Upper lobe of right lung (tissue), 1 donor: ENCODE data around the gene HNRNPAB. TPM values are rescaled to one million over a fixed set of nuclear protein-coding genes. Genes with fewer than 3 reads are reported as not detected.
A peak's percentile ranks its signal among the peaks of the same experiment; 100 is the strongest.
"Not testable (repeated sequence)": the region's sequence is repeated elsewhere in the genome, so short reads cannot be mapped to it uniquely, and the experiment has no call there.

ENCODE experiments used
- ATAC-seq: fragments of 200-7000 bp; cut with Tn5 transposase; one replicate; pipeline ENCODE4 v1.9.1; 2020; ENCODE audit warnings: mild to moderate bottlenecking, moderate library complexity
- DNase-seq: peaks from one replicate; pipeline ENCODE4 v3.0.0-alpha.2; 2020
- H3K27ac ChIP-seq: fragments of 200-600 bp; one replicate; pipeline ENCODE4 v1.8.0; 2022
- H3K27me3 ChIP-seq: fragments of 200-600 bp; one replicate; pipeline ENCODE4 v1.8.0; 2022; ENCODE audit warnings: mild to moderate bottlenecking
- H3K36me3 ChIP-seq: fragments of 200-600 bp; one replicate; pipeline ENCODE4 v1.8.0; 2022
- H3K4me1 ChIP-seq: fragments of 200-600 bp; one replicate; pipeline ENCODE4 v1.8.0; 2022
- H3K4me3 ChIP-seq: fragments of 200-600 bp; one replicate; pipeline ENCODE4 v1.8.0; 2022; ENCODE audit warnings: mild to moderate bottlenecking
- H3K9me3 ChIP-seq: fragments of 200-600 bp; one replicate; pipeline ENCODE4 v1.8.0; 2022
- intact Hi-C: fragments of 100-400 bp; cut with DNase I; formaldehyde crosslinking; loops from one replicate; pipeline ENCODE4 v1.11.0; 2022
- total RNA-seq: library from RNA; stranded (reverse); fragmentation: NEBNext Ultra II Directional; extraction: Animal tissue kit (Norgen Biotek cat#: 25700); gene quantifications from one replicate; pipeline ENCODE4 v1.2.1, GENCODE V29; 2021
- TF ChIP-seq, protein P1 (sequence below): fragments of 200-600 bp; IDR thresholded peaks from one replicate; pipeline ENCODE4 v1.8.0; 2022; ENCODE audit warnings: antibody characterized with exemption
- donor health status: DM: no; HTN: yes; CAD: no; lungs with severe emphysema.

HNRNPAB gene
- total RNA-seq, 1 donor from 2014 or later: 116 TPM

DNA sequence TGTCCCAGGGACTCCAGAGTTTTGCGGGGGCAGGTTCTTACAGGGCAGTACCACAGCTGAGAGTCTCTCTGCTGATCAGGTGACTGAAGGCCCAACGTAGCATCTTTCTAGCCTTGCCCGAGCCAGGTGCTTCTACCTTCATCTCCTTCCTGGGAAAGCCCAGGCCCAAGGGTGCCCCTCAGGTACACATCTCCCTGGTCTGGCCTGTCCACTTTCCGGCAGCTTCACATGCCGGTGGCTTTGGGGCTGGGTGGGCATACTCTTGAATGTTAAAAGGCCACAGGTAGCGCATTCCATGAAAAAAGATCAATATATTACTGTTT lies 33.9 kb downstream of the HNRNPAB start:
- Histone ChIP-seq H3K4me3 (no peak overlapping the region), H3K4me1 (peaks cover 59% of the 10 kb centered on the region), H3K9me3 (no peaks in the 10 kb centered on the region), H3K27me3 (no peaks in the 10 kb centered on the region), H3K27ac (no peak overlapping the region), H3K36me3 (no peaks in the 10 kb centered on the region)
- DNase-seq (no peak), ATAC-seq (no peak)
- intact Hi-C loops: no loop called here
- TF ChIP-seq, protein P1, sequence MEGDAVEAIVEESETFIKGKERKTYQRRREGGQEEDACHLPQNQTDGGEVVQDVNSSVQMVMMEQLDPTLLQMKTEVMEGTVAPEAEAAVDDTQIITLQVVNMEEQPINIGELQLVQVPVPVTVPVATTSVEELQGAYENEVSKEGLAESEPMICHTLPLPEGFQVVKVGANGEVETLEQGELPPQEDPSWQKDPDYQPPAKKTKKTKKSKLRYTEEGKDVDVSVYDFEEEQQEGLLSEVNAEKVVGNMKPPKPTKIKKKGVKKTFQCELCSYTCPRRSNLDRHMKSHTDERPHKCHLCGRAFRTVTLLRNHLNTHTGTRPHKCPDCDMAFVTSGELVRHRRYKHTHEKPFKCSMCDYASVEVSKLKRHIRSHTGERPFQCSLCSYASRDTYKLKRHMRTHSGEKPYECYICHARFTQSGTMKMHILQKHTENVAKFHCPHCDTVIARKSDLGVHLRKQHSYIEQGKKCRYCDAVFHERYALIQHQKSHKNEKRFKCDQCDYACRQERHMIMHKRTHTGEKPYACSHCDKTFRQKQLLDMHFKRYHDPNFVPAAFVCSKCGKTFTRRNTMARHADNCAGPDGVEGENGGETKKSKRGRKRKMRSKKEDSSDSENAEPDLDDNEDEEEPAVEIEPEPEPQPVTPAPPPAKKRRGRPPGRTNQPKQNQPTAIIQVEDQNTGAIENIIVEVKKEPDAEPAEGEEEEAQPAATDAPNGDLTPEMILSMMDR: no peak

DNA sequence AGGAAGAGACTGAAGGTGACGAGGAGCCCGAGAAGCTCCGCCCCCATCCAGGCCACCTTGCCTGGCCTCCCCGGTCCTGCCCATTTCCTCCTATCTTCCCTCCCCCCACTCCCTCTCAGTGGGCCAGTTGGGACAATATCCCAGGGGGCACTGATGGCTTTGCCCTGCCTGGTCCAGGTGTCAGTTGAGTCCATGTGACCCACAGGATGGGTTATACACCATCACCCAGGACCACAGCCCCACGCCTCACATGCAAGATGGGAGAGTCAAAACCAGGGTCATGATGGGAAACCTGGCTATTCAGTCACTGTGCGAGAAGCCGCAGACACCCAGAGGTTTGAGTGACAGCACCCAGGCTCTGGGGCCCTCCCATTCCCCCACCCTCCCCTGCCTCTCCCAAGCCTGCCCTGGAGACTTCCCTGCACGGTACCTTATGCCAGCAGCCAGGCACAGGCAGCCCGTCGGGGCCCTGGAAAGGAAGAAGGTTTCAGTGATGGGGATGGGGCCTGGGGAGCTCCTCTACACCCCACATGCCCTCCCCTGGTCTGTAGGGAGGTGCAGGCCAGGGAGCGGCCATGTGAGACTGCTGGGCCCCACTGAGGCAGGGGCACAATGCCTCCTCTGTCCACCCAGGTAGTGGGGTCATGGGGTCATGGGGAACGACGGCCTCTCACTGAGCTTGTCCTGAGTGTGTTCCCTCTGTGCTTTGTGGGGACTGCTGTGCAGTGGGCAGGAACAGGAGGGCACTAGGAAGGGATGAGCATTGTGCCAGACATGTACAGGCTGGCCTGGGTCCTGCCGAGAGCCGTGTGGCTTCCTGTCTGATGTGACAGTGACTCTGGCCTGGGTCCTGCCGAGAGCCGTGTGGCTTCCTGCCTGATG lies 34.6 kb downstream of the HNRNPAB start:
- no peak for ATAC-seq

DNA sequence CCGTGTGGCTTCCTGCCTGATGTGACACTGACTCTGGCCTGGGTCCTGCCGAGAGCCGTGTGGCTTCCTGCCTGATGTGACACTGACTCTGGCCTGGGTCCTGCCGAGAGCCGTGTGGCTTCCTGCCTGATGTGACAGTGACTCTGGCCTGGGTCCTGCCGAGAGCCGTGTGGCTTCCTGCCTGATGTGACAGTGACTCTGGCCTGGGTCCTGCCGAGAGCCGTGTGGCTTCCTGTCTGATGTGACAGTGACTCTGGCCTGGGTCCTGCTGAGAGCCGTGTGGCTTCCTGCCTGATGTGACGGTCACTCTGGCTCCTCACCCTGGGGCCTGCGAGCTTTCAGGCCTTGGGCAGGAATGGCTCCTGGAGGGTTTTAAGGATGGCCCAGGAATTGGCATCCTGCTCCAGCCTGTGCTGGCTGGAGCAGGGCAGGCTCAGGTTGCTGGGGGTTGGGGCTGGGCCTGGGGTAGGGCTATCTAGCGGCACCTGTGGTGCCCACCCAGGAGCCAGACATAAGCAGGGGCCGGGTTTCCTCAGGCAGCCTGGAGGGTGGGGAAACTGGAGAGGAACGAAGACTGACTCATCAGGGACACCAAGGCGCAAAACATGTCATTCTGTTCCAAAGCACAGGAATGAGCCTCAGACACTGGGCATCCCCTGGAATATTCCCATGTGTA lies 35.4 kb downstream of the HNRNPAB start:
- peaks cover 54% of the 10 kb centered on the region for H3K4me1 ChIP-seq
- ATAC-seq, H3K4me3 ChIP-seq, DNase-seq, H3K9me3 ChIP-seq, intact Hi-C loops, H3K36me3 ChIP-seq, H3K27me3 ChIP-seq: not testable (repeated sequence)
- H3K27ac ChIP-seq: peak overlapping the region; percentile 51

More for the DNA sequence above, 34.6 kb downstream of the HNRNPAB start:
- TF ChIP-seq, protein P1: no peak
- Histone ChIP-seq H3K4me1 (peaks cover 59% of the 10 kb centered on the region), H3K27ac (peak overlapping the region; percentile 55), H3K36me3 (no peaks in the 10 kb centered on the region), H3K4me3 (no peak overlapping the region), H3K9me3 (no peaks in the 10 kb centered on the region), H3K27me3 (no peaks in the 10 kb centered on the region)
- intact Hi-C loops: no loop called here
- no peak for DNase-seq

DNA sequence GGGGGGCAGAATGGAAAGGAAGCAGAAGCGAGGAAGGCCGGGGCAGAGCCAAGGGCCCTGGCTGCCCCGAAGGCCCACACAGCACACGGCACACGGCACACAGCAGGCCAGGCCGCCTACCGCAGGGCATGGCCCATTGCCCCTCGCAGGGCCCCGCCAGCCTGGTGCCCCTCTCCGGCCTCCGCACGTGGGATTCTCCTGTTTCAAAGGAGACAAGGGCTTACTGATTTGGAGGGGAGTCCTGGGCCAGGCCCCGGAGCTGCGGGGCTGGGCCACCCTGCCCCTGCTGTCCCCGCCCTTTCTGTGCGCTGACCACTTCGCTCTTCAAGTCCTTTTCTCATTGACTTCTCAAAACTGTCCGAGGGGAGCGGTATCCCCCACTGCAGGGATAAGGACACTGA lies 36.0 kb downstream of the HNRNPAB start:
- Histone ChIP-seq H3K9me3 (no peaks in the 10 kb centered on the region), H3K36me3 (no peaks in the 10 kb centered on the region), H3K27ac (peak overlapping the region; percentile 51), H3K4me1 (peaks cover 49% of the 10 kb centered on the region), H3K4me3 (no peak overlapping the region), H3K27me3 (no peaks in the 10 kb centered on the region)
- intact Hi-C loops: no loop called here
- ATAC-seq: no peak
- TF ChIP-seq, protein P1: no peak
- no peak for DNase-seq

DNA sequence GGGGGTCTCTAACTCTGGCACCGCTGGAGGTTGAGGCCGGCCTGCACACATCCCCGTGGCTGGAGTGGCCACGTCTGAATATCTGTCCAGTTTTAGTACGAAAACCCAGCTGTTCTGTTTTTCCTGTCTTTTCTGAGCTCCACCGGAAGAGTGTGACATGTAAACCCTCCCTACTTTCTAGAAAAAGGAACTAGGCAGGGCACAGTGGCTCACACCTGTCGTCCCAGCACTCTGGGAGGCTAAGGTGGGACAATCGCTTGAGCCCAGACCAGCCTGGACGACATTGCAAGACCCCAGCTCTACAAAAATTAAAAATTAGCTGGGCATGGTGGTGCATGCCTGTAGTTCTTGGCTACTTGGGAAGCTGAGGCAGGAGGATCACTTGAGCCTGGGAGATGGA lies 36.4 kb downstream of the HNRNPAB start:
- Histone ChIP-seq H3K27ac (peak overlapping the region; percentile 51), H3K4me1 (peaks cover 45% of the 10 kb centered on the region), H3K4me3 (no peak overlapping the region), H3K27me3 (no peaks in the 10 kb centered on the region), H3K36me3 (no peaks in the 10 kb centered on the region), H3K9me3 (no peaks in the 10 kb centered on the region)
- TF ChIP-seq, protein P1: no peak
- ATAC-seq (no peak), DNase-seq (no peak)
- intact Hi-C loops: no loop called here

DNA sequence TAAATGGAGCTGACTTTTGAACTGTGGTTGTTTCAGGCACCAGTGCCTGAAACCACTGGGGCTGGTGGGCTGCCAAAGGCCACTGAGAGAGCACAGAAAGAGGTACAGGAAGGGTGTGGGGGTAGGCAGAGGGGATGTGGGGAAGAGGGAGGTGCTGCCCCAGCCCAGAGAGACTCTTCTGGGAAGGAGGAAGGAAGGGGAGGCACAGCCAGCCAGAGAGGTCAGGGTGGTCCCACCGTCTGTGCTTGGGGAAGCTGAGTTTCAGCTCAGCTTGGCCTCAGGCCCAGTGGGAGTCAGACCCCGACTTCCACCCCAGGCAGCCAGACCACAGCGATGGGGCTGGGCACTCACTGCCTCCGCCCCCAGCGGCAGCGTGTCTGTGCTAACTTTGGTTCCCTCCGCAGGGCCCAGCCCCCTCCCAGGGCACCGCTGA lies 36.9 kb downstream of the HNRNPAB start:
- Histone ChIP-seq H3K9me3 (no peaks in the 10 kb centered on the region), H3K4me1 (peaks cover 40% of the 10 kb centered on the region), H3K4me3 (no peak overlapping the region), H3K27ac (peak overlapping the region; percentile 51), H3K36me3 (no peaks in the 10 kb centered on the region), H3K27me3 (no peaks in the 10 kb centered on the region)
- TF ChIP-seq, protein P1: no peak
- ATAC-seq (peak; percentile 28), DNase-seq (no peak)
- intact Hi-C loops: no loop called here
